H9 (cell line): ENCODE measurements around the gene SNX21. TPM values are rescaled to one million over a fixed set of nuclear protein-coding genes. Genes with fewer than 3 reads are reported as not detected.

Experiments
- DNase-seq: peaks from one replicate; pipeline ENCODE4 v3.0.0-alpha.2; 2017
- H2AFZ ChIP-seq: one replicate; pipeline ENCODE4 v1.6.1; 2013; ENCODE audit warnings: mild to moderate bottlenecking, low read length, control low read depth, moderate library complexity
- H2AK5ac ChIP-seq: 2 replicates; pipeline ENCODE4 v1.6.1; 2013; ENCODE audit warnings: low read length, control low read depth, mixed read lengths; ENCODE audit not compliant: insufficient read length
- H2BK120ac ChIP-seq: one replicate; pipeline ENCODE4 v1.6.1; 2013; ENCODE audit warnings: low read depth, mild to moderate bottlenecking, low read length, control low read depth, inconsistent platforms; ENCODE audit not compliant: poor library complexity, severe bottlenecking
- H2BK12ac ChIP-seq: 2 replicates; pipeline ENCODE4 v1.6.1; 2013; ENCODE audit warnings: low read length, control low read depth, mixed read lengths, low read depth; ENCODE audit not compliant: insufficient read length
- H2BK15ac ChIP-seq: 2 replicates; pipeline ENCODE4 v1.6.1; 2013; ENCODE audit warnings: low read depth, low read length, control low read depth
- H2BK20ac ChIP-seq: one replicate; pipeline ENCODE4 v1.6.1; 2013; ENCODE audit warnings: low read depth, mild to moderate bottlenecking, low read length, control low read depth, inconsistent platforms; ENCODE audit not compliant: poor library complexity, severe bottlenecking
- H2BK5ac ChIP-seq: 2 replicates; pipeline ENCODE4 v1.6.1; 2013; ENCODE audit warnings: low read length, control low read depth, mixed read lengths; ENCODE audit not compliant: insufficient read length
- H3K14ac ChIP-seq: 2 replicates; pipeline ENCODE4 v1.6.1; 2013; ENCODE audit warnings: low read length, control low read depth; ENCODE audit not compliant: insufficient read depth
- H3K18ac ChIP-seq: 2 replicates; pipeline ENCODE4 v1.6.1; 2013; ENCODE audit warnings: low read depth, mild to moderate bottlenecking, mixed read lengths, low read length, control low read depth; ENCODE audit not compliant: insufficient read length
- H3K23ac ChIP-seq: 2 replicates; pipeline ENCODE4 v1.6.1; 2013; ENCODE audit warnings: low read length, control low read depth, mixed read lengths, low read depth; ENCODE audit not compliant: insufficient read length
- H3K23me2 ChIP-seq: 2 replicates; pipeline ENCODE4 v1.6.1; 2013; ENCODE audit warnings: low read depth, mild to moderate bottlenecking, mixed read lengths, low read length, control low read depth; ENCODE audit not compliant: insufficient read length, poor library complexity, severe bottlenecking
- H3K27ac ChIP-seq: 2 replicates; pipeline ENCODE4 v1.5.1; 2013; ENCODE audit warnings: low read length, control low read depth, mixed read lengths, low read depth; ENCODE audit not compliant: insufficient read length
- H3K27me3 ChIP-seq: 2 replicates; pipeline ENCODE4 v1.6.1; 2013; ENCODE audit warnings: low read length, control low read depth, inconsistent platforms; ENCODE audit not compliant: insufficient read depth
- H3K4ac ChIP-seq: 2 replicates; pipeline ENCODE4 v1.6.1; 2013; ENCODE audit warnings: low read depth, mild to moderate bottlenecking, control low read depth, inconsistent platforms, low read length, moderate library complexity
- H3K4me1 ChIP-seq: 2 replicates; pipeline ENCODE4 v1.6.1; 2013; ENCODE audit warnings: low read length, control low read depth, inconsistent platforms; ENCODE audit not compliant: insufficient read depth
- H3K4me2 ChIP-seq: 2 replicates; pipeline ENCODE4 v1.6.1; 2013; ENCODE audit warnings: low read length, control low read depth, mixed read lengths; ENCODE audit not compliant: insufficient read length, insufficient read depth
- H3K56ac ChIP-seq: 2 replicates; pipeline ENCODE4 v1.6.1; 2013; ENCODE audit warnings: low read depth, mild to moderate bottlenecking, mixed read lengths, low read length, control low read depth; ENCODE audit not compliant: insufficient read length
- H3K79me1 ChIP-seq: 2 replicates; pipeline ENCODE4 v1.6.1; 2013; ENCODE audit warnings: low read depth, mild to moderate bottlenecking, moderate library complexity, low read length, control low read depth, inconsistent platforms; ENCODE audit not compliant: insufficient read depth, poor library complexity, severe bottlenecking
- H3K79me2 ChIP-seq: 2 replicates; pipeline ENCODE4 v1.6.1; 2013; ENCODE audit warnings: low read length, control low read depth, inconsistent platforms; ENCODE audit not compliant: insufficient read depth
- H3K9ac ChIP-seq: 2 replicates; pipeline ENCODE4 v1.6.1; 2013; ENCODE audit warnings: low read length, control low read depth, mixed read lengths; ENCODE audit not compliant: insufficient read length; ENCODE audit errors: extremely low read depth
- H3K9me3 ChIP-seq: one replicate; pipeline ENCODE4 v1.6.1; 2013; ENCODE audit warnings: low read depth, low read length, inconsistent platforms; ENCODE audit not compliant: control insufficient read depth
- H3T11ph ChIP-seq: one replicate; pipeline ENCODE4 v1.6.1; 2013; ENCODE audit warnings: mild to moderate bottlenecking, low read length, control low read depth, inconsistent platforms
- H4K20me1 ChIP-seq: one replicate; pipeline ENCODE4 v1.6.1; 2013; ENCODE audit not compliant: control insufficient read depth, insufficient read length, insufficient read depth
- H4K5ac ChIP-seq: 2 replicates; pipeline ENCODE4 v1.6.1; 2013; ENCODE audit warnings: low read depth, mild to moderate bottlenecking, mixed read lengths, low read length, control low read depth; ENCODE audit not compliant: insufficient read length
- H4K8ac ChIP-seq: replicated peaks from 2 replicates; pipeline ENCODE4 v1.6.1; 2013; ENCODE audit warnings: low read length, control low read depth, mixed read lengths, low read depth; ENCODE audit not compliant: insufficient read length
- H4K91ac ChIP-seq: 2 replicates; pipeline ENCODE4 v1.6.1; 2013; ENCODE audit warnings: low read depth, mild to moderate bottlenecking, moderate library complexity, mixed read lengths, low read length, control low read depth; ENCODE audit not compliant: insufficient read length
- H3K27ac Mint-ChIP-seq, 3 experiments: 2 replicates in 2 of 3; 3 replicates in 1 of 3; pipeline ENCODE4 v1.8.0; 2020 to 2021; ENCODE audit warnings: mixed read lengths in 3 of 3, mild to moderate bottlenecking in 1 of 3, moderate library complexity in 1 of 3
- H3K27me3 Mint-ChIP-seq: 2 replicates; pipeline ENCODE4 v1.8.0; 2021; ENCODE audit warnings: low read depth, mild to moderate bottlenecking, moderate library complexity, mixed read lengths
- H3K36me3 Mint-ChIP-seq, 3 experiments: 2 replicates in 2 of 3; 3 replicates in 1 of 3; pipeline ENCODE4 v1.8.0; 2020 to 2021; ENCODE audit warnings: low read depth in 3 of 3, mixed read lengths in 3 of 3; ENCODE audit not compliant: insufficient read depth in 1 of 3
- H3K4me1 Mint-ChIP-seq, 2 experiments: 2 replicates each; pipeline ENCODE4 v1.8.0; 2020; ENCODE audit warnings: mixed read lengths in 2 of 2
- H3K4me3 Mint-ChIP-seq, 2 experiments: 2 replicates in 1 of 2; 3 replicates in 1 of 2; pipeline ENCODE4 v1.8.0; 2020 to 2021; ENCODE audit warnings: mild to moderate bottlenecking in 2 of 2, mixed read lengths in 2 of 2, moderate library complexity in 1 of 2
- H3K9me3 Mint-ChIP-seq, 2 experiments: 2 replicates in 1 of 2; 3 replicates in 1 of 2; pipeline ENCODE4 v1.8.0; 2020; ENCODE audit warnings: mild to moderate bottlenecking in 2 of 2, mixed read lengths in 2 of 2, moderate library complexity in 1 of 2
- WGBS: extraction: QIAGEN DNeasy Blood & Tissue Kit; methylation state at CpG from one replicate; pipeline ENCODE4 v1.1.7; 2013; ENCODE audit warnings: missing lambda C conversion rate, low lambda C conversion rate, mixed read lengths; ENCODE audit not compliant: insufficient read length; ENCODE audit errors: extremely low coverage; 5-methylcytosine and 5-hydroxymethylcytosine counted together
- total RNA-seq: library from RNA; stranded (reverse); gene quantifications from 2 replicates; pipeline ENCODE4 v1.2.1, GENCODE V29; 2021
- TF ChIP-seq, protein P1 (sequence below): fragments of 200-600 bp; sonication (generic); conservative IDR thresholded peaks from 3 replicates; pipeline ENCODE4 v1.8.0; 2021; ENCODE audit warnings: antibody characterized with exemption, mild to moderate bottlenecking

The SNX21 gene
- total RNA-seq, 1 experiment from 2014 or later, result 20.5 TPM

GRCh38 chr20:45874576-45874975 is 41.0 kb downstream of the SNX21 start:
- no CpG with 5 or more reads among the region's 4 CpGs for WGBS
- Mint-ChIP-seq H3K4me1 (no peaks in the 10 kb centered on the region), H3K27ac (no peak overlapping the region; a peak in 1 of 7 replicates), H3K27me3 (no peaks in the 10 kb centered on the region), H3K9me3 (no peaks in the 10 kb centered on the region), H3K36me3 (peaks cover 0 to 12% (median 0%) of the 10 kb centered on the region in 3 experiments; a peak in 3 of 7 replicates), H3K4me3 (no peak overlapping the region)
- no peak overlapping the region for H2BK15ac ChIP-seq
- H3T11ph ChIP-seq, result no peak overlapping the region
- no peak overlapping the region for H3K27ac ChIP-seq
- H2BK12ac ChIP-seq, result no peak overlapping the region
- no peak overlapping the region for H2BK120ac ChIP-seq
- H3K79me1 ChIP-seq, result no peaks in the 10 kb centered on the region
- no peaks in the 10 kb centered on the region for H3K9me3 ChIP-seq
- no peak overlapping the region for H4K5ac ChIP-seq
- no peak overlapping the region for H2BK20ac ChIP-seq
- no peak overlapping the region for H3K14ac ChIP-seq
- no peak overlapping the region for H2AK5ac ChIP-seq
- no peak overlapping the region for H3K4ac ChIP-seq
- H3K4me2 ChIP-seq, result no peak overlapping the region
- no peak overlapping the region for H2BK5ac ChIP-seq
- no peaks in the 10 kb centered on the region; the same call in 1 of the 2 replicates for H3K4me1 ChIP-seq
- no peak overlapping the region for H2AFZ ChIP-seq
- H4K20me1 ChIP-seq, result no peaks in the 10 kb centered on the region
- no peak for DNase-seq
- no peak overlapping the region for H4K8ac ChIP-seq
- TF ChIP-seq, protein P1, sequence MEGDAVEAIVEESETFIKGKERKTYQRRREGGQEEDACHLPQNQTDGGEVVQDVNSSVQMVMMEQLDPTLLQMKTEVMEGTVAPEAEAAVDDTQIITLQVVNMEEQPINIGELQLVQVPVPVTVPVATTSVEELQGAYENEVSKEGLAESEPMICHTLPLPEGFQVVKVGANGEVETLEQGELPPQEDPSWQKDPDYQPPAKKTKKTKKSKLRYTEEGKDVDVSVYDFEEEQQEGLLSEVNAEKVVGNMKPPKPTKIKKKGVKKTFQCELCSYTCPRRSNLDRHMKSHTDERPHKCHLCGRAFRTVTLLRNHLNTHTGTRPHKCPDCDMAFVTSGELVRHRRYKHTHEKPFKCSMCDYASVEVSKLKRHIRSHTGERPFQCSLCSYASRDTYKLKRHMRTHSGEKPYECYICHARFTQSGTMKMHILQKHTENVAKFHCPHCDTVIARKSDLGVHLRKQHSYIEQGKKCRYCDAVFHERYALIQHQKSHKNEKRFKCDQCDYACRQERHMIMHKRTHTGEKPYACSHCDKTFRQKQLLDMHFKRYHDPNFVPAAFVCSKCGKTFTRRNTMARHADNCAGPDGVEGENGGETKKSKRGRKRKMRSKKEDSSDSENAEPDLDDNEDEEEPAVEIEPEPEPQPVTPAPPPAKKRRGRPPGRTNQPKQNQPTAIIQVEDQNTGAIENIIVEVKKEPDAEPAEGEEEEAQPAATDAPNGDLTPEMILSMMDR, result no peak
- no peaks in the 10 kb centered on the region for H3K23me2 ChIP-seq
- no peak overlapping the region for H3K23ac ChIP-seq
- H3K27me3 ChIP-seq, result no peaks in the 10 kb centered on the region
- no peak overlapping the region for H3K9ac ChIP-seq
- H3K56ac ChIP-seq, result no peak overlapping the region
- H3K18ac ChIP-seq, result no peak overlapping the region
- no peaks in the 10 kb centered on the region for H3K79me2 ChIP-seq
- H4K91ac ChIP-seq, result no peak overlapping the region
